Measurements from ENCODE around the gene ATP10A.

ATP10A gene

DNA sequence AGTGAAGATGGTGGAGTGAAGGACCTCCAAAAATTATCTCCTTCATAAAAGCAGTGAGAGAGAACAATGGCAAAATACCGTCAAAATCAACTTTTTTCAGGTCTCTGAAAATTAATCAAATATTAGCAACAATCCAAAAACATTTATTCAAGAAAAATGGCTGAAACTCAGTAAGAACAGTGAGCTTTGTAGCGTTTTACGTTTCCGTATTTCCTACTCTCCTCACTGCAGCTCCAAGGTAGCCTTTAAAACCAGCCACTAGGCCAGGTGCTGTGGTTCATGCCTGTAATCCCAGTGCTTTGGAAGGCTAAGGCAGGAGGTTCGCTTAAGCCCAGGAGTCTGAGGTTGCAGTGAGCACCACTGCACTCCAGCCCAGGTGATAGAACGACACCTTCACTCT lies 38.5 kb downstream of the ATP10A start:
- TF ChIP-seq, protein P1, sequence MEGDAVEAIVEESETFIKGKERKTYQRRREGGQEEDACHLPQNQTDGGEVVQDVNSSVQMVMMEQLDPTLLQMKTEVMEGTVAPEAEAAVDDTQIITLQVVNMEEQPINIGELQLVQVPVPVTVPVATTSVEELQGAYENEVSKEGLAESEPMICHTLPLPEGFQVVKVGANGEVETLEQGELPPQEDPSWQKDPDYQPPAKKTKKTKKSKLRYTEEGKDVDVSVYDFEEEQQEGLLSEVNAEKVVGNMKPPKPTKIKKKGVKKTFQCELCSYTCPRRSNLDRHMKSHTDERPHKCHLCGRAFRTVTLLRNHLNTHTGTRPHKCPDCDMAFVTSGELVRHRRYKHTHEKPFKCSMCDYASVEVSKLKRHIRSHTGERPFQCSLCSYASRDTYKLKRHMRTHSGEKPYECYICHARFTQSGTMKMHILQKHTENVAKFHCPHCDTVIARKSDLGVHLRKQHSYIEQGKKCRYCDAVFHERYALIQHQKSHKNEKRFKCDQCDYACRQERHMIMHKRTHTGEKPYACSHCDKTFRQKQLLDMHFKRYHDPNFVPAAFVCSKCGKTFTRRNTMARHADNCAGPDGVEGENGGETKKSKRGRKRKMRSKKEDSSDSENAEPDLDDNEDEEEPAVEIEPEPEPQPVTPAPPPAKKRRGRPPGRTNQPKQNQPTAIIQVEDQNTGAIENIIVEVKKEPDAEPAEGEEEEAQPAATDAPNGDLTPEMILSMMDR (IDR thresholded peaks at IDR 0.05; ENCODE audit: unreplicated experiment in 3 of 3), result no peak
- no peaks in the 10 kb centered on the region for H3K36me3 Mint-ChIP-seq (ENCODE audit: low read depth)
- H3K9me3 Mint-ChIP-seq, result peaks cover 22% of the 10 kb centered on the region
- peaks cover 6% of the 10 kb centered on the region for H3K4me1 Mint-ChIP-seq
- peaks cover 3% of the 10 kb centered on the region for H3K27me3 Mint-ChIP-seq (ENCODE audit: low read depth)
- H3K27ac Mint-ChIP-seq, result no peak overlapping the region
- no peak overlapping the region for H3K4me3 Mint-ChIP-seq

DNA sequence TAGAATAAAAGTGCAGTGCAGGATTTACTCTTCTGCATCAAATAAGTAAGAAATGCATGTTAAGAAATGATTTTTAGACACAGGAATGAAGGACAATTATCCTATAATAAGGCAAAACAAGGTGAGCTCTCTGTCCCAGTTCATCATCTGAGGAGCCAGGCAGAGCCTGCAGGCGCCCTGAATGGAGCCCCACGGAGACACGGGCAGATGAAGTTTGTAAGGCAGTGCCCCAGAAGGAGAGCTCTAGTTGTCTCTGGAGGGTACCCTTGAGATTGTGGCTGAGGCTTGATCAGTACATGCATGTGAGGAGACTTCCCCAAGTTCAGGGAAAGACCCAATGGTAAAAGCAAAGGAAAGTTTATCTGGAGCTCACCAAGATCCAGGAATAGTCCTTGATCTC lies 50.3 kb downstream of the ATP10A start:
- TF ChIP-seq, protein P1 (IDR thresholded peaks at IDR 0.05; ENCODE audit: unreplicated experiment in 3 of 3), result no peak

GRCh38 chr15:25812073-25812472 lies 51.1 kb downstream of the ATP10A start:
- Mint-ChIP-seq H3K9me3 (no peaks in the 10 kb centered on the region), H3K4me1 (peaks cover 8% of the 10 kb centered on the region), H3K4me3 (no peak overlapping the region), H3K27ac (no peak overlapping the region), H3K36me3 (ENCODE audit: low read depth) (no peaks in the 10 kb centered on the region), H3K27me3 (ENCODE audit: low read depth) (peaks cover 24% of the 10 kb centered on the region)
- TF ChIP-seq, protein P1 (IDR thresholded peaks at IDR 0.05; ENCODE audit: unreplicated experiment in 3 of 3), result no peak

More for the DNA sequence above, 50.3 kb downstream of the ATP10A start:
- Mint-ChIP-seq H3K4me3 (no peak overlapping the region), H3K36me3 (ENCODE audit: low read depth) (no peaks in the 10 kb centered on the region), H3K27ac (no peak overlapping the region), H3K27me3 (ENCODE audit: low read depth) (peaks cover 19% of the 10 kb centered on the region), H3K9me3 (no peaks in the 10 kb centered on the region), H3K4me1 (peaks cover 8% of the 10 kb centered on the region)

DNA sequence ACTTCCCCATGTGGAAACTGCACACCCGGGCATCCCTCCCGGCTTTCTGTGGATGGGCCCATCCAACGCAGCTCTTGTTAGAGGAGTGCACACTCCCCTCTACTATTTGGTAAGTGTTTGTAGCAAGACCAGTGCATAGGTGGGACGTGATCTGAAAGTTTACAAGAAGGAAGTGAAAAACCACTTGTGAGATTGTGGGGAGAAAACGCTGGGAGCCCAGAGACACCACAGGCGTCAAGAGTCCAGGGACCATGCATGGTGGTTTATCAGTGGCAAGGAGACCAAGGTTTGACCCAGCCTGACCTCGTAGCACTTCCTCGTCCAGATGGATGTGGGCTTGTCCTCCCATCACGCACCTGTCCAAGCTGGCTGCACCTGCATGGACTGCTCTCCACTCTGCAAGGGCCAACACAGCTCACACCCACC lies 51.6 kb downstream of the ATP10A start:
- H3K4me1 Mint-ChIP-seq, result peaks cover 8% of the 10 kb centered on the region
- H3K36me3 Mint-ChIP-seq (ENCODE audit: low read depth), result no peaks in the 10 kb centered on the region
- H3K27ac Mint-ChIP-seq, result no peak overlapping the region
- H3K4me3 Mint-ChIP-seq, result no peak overlapping the region
- TF ChIP-seq, protein P1 (IDR thresholded peaks at IDR 0.05; ENCODE audit: unreplicated experiment in 3 of 3), result no peak
- H3K27me3 Mint-ChIP-seq (ENCODE audit: low read depth), result peaks cover 24% of the 10 kb centered on the region
- H3K9me3 Mint-ChIP-seq, result no peaks in the 10 kb centered on the region

DNA sequence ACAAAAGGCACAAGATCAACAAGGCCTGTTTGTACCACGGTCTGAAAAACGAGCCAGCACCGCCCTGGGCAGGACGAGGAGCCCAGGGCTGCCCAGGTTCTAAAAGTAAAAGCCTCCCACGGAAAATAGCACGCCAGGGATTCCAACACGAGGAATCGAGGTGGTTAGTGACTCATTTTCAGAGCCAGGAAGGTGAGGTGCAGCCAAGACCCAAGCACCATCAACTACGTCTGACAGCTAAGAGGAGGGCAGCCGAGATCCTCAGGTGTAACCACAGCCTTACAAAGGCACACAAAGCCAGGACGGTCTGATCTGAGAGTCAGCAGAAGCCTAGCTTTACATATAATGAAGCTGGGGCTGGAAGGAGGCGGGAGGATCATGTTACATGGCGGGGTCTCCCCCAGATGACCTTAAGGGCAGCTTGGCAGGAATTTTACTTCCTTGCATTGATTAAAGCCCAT lies 52.5 kb downstream of the ATP10A start:
- no peaks in the 10 kb centered on the region for H3K36me3 Mint-ChIP-seq (ENCODE audit: low read depth)
- H3K9me3 Mint-ChIP-seq, result no peaks in the 10 kb centered on the region
- H3K27me3 Mint-ChIP-seq (ENCODE audit: low read depth), result peaks cover 24% of the 10 kb centered on the region
- TF ChIP-seq, protein P1 (IDR thresholded peaks at IDR 0.05; ENCODE audit: unreplicated experiment in 3 of 3), result no peak
- H3K4me1 Mint-ChIP-seq, result peaks cover 8% of the 10 kb centered on the region
- H3K4me3 Mint-ChIP-seq, result peak overlapping the region in 1 of 3 experiments; percentile 2
- H3K27ac Mint-ChIP-seq, result peak overlapping the region in 2 of 3 experiments; percentile 10 to 19

DNA sequence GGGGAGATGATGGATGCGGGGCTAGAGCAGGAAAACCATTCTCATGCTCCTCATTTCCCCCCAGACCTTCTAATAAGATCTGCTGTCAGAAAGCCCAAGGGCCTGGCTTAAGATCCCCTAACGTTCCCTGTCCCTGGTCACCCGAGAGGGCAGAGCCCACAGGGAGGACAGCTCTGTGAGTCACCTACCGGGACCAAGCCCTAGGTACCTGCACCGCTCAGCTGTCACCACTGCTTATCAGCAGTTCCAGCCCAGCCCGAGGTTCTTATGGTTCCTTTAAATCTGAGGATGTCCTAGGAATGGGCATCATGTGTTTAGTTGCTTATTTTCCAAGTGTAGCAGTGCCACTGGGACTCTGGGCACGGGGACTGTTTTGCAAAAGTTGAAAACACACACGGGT lies 53.0 kb downstream of the ATP10A start:
- no peak overlapping the region for H3K4me3 Mint-ChIP-seq
- H3K27me3 Mint-ChIP-seq (ENCODE audit: low read depth), result peaks cover 23% of the 10 kb centered on the region
- H3K36me3 Mint-ChIP-seq (ENCODE audit: low read depth), result no peaks in the 10 kb centered on the region
- peaks cover 8% of the 10 kb centered on the region for H3K4me1 Mint-ChIP-seq
- H3K9me3 Mint-ChIP-seq, result no peaks in the 10 kb centered on the region
- TF ChIP-seq, protein P1 (IDR thresholded peaks at IDR 0.05; ENCODE audit: unreplicated experiment in 3 of 3), result no peak
- no peak overlapping the region for H3K27ac Mint-ChIP-seq

All from nephron (organoid).